CD4-positive, alpha-beta T cell treated with Interferon alpha-2 for 1 hour (primary cell): Measurements from ENCODE around the gene THBS2.
A peak's percentile ranks its signal among the peaks of the same experiment; 100 is the strongest.
"Not testable (repeated sequence)": the region's sequence is repeated elsewhere in the genome, so short reads cannot be mapped to it uniquely, and the experiment has no call there.

ENCODE experiments used
- DNase-seq, 2 donors: peaks; one replicate each; pipeline ENCODE4 v3.0.0-alpha.2; 2020 to 2022

The THBS2 gene

GRCh38 chr6:169205176-169206160, 48.2 kb downstream of the THBS2 start:
- DNase-seq: no peak

- no peak for DNase-seq
Observed at GRCh38 chr6:169204167-169204566, 49.5 kb downstream of the THBS2 start.

- DNase-seq: no peak
Observed at GRCh38 chr6:169201985-169202384, 51.7 kb downstream of the THBS2 start.

GRCh38 chr6:169200893-169201514, 52.6 kb downstream of the THBS2 start:
- DNase-seq: no peak

- DNase-seq: no peak
Observed at GRCh38 chr6:169199625-169200335, 53.9 kb downstream of the THBS2 start.

- no peak for DNase-seq
Observed at GRCh38 chr6:169198885-169199284, 54.8 kb downstream of the THBS2 start.

- DNase-seq: not testable (repeated sequence)
Observed at GRCh38 chr6:169197929-169198328, 55.7 kb downstream of the THBS2 start.

- not testable (repeated sequence) for DNase-seq
Observed at GRCh38 chr6:169196279-169196678, 57.4 kb downstream of the THBS2 start.

GRCh38 chr6:169194737-169195136, 58.9 kb downstream of the THBS2 start:
- no peak for DNase-seq

GRCh38 chr6:169190970-169191369, 62.7 kb downstream of the THBS2 start:
- DNase-seq: no peak

GRCh38 chr6:169190144-169190584, 63.5 kb downstream of the THBS2 start:
- DNase-seq: no peak

- DNase-seq: no peak
Observed at GRCh38 chr6:169189686-169190085, 64.0 kb downstream of the THBS2 start.

- no peak for DNase-seq
Observed at GRCh38 chr6:169189182-169189581, 64.5 kb downstream of the THBS2 start.

GRCh38 chr6:169188475-169188874, 65.2 kb downstream of the THBS2 start:
- peak in 1 of 2 donors; percentile 3 for DNase-seq

- DNase-seq: no peak
Observed at GRCh38 chr6:169188051-169188470, 65.6 kb downstream of the THBS2 start.

- DNase-seq: no peak
Observed at GRCh38 chr6:169186496-169187169, 67.0 kb downstream of the THBS2 start.

- no peak for DNase-seq
Observed at GRCh38 chr6:169185692-169186485, 67.8 kb downstream of the THBS2 start.

- no peak for DNase-seq
Observed at GRCh38 chr6:169185011-169185521, 68.6 kb downstream of the THBS2 start.

- DNase-seq: no peak
Observed at GRCh38 chr6:169184419-169184818, 69.2 kb downstream of the THBS2 start.

GRCh38 chr6:169183233-169183632, 70.4 kb downstream of the THBS2 start:
- DNase-seq: no peak

GRCh38 chr6:169179831-169180230, 73.8 kb downstream of the THBS2 start:
- not testable (repeated sequence) for DNase-seq
